22Rv1 (cell line): Measurements from ENCODE around the gene ASAP2.

Source experiments
- H3K27ac ChIP-seq: fragments of 450-650 bp; 2 replicates; pipeline ENCODE4 v1.5.1; 2017
- CTCF ChIP-seq: fragments of 450-650 bp; IDR thresholded peaks from 2 replicates; pipeline ENCODE4 v1.5.1; 2017; ENCODE audit warnings: mild to moderate bottlenecking
- ZFX ChIP-seq: fragments of 450-650 bp; IDR thresholded peaks from 2 replicates; pipeline ENCODE4 v1.6.1; 2017; ENCODE audit warnings: antibody characterized with exemption, borderline replicate concordance

Gene ASAP2

GRCh38 chr2:9189901-9190300 lies 16.7 kb upstream of the ASAP2 start:
- H3K27ac ChIP-seq = no peak overlapping the region
- TF ChIP-seq CTCF (no peak), ZFX (no peak)

GRCh38 chr2:9191041-9191481 lies 15.6 kb upstream of the ASAP2 start:
- no peak for TF ChIP-seq ZFX

GRCh38 chr2:9192712-9193111 lies 13.9 kb upstream of the ASAP2 start:
- TF ChIP-seq CTCF = no peak
- TF ChIP-seq ZFX = no peak
- H3K27ac ChIP-seq = no peak overlapping the region

More at GRCh38 chr2:9191041-9191481, 15.6 kb upstream of the ASAP2 start:
- no peak overlapping the region for H3K27ac ChIP-seq

- no peak overlapping the region for H3K27ac ChIP-seq
Measured at GRCh38 chr2:9194352-9194751, 12.3 kb upstream of the ASAP2 start.

GRCh38 chr2:9196637-9197036 lies 10.0 kb upstream of the ASAP2 start:
- no peak for TF ChIP-seq CTCF
- TF ChIP-seq ZFX = no peak
- H3K27ac ChIP-seq = no peak overlapping the region

More at GRCh38 chr2:9194352-9194751, 12.3 kb upstream of the ASAP2 start:
- TF ChIP-seq ZFX (no peak), CTCF (no peak)

- no peak overlapping the region for H3K27ac ChIP-seq
- TF ChIP-seq CTCF = no peak
- TF ChIP-seq ZFX = no peak
Measured at GRCh38 chr2:9197916-9198315, 8.7 kb upstream of the ASAP2 start.

- TF ChIP-seq CTCF (no peak), ZFX (no peak)
- H3K27ac ChIP-seq = no peak overlapping the region
Measured at GRCh38 chr2:9199716-9200632, 6.6 kb upstream of the ASAP2 start.

GRCh38 chr2:9200633-9201015 lies 6.0 kb upstream of the ASAP2 start:
- no peak overlapping the region for H3K27ac ChIP-seq
- no peak for TF ChIP-seq CTCF
- TF ChIP-seq ZFX = no peak
